ENCODE measurements around the gene GRIP2.
A peak's percentile ranks its signal among the peaks of the same experiment; 100 is the strongest.

GRIP2 gene

DNA sequence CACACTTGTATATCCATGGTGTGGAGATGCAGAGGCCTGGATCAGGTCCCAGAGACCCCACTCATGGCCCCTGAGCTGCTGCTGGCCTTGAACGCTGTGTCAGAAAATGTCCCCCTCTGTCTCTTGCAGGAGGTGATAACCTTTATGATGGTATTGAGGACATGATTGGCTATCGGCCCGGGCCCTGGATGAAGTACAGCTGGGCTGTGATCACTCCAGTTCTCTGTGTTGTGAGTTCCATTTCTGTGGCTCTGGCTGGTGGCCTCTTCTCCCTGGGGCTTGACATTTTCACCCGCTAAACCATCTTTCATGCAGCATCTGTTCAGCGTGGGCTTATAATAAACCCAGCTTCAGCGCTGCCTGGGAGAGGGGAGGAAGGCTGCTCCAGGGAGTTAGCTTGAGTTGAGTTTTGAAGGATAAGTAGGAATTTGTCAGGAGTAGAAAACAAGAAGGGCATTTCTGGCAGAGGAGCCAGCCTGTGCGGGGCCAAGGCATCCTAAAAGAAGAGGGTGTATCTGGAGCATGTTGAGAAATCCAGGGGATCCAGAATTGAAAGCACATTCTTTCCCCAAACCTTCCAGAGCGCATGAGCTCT, 61.1 kb downstream of the GRIP2 start:
- DNase-seq = no peak
- in situ Hi-C loops (cut with MboI; ENCODE audit: low pct_unique_long_range_greater_than_20kb, low sequenced_read_pairs) = no loop called here

DNA sequence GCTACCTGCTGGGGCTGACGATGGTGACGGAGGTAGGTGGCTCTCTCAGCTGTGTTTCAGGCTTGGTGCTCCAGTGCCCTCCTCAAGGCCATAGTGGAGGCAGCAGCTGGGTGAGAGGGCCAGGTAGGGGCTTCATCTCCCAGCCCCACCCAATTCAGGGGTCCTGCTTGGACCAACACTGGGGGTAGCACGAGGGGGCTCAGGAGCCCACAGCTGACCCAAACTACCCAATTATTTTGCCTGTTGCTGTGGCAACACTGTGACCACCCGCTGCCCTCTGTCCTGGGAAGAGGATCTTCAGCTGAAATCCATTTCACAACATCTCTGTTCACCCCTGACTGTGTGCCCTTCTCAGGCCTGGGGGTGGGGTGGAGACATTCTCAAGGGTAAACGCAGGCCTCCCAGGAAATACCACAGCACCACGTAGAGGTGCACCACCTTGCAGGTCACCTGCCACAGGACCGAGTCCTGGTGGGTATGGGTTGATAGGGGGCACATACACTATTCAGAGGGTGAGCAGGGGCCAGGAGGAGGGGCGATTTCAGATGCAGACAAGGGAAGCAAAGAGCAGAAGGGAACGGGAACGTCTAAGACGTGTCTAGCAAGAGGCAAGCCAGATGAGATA, 62.7 kb downstream of the GRIP2 start:
- in situ Hi-C loops (cut with MboI; ENCODE audit: low pct_unique_long_range_greater_than_20kb, low sequenced_read_pairs) = no loop called here
- DNase-seq = no peak

GRCh38 chr3:14476583-14477265, 63.4 kb downstream of the GRIP2 start:
- in situ Hi-C loops (cut with MboI; ENCODE audit: low pct_unique_long_range_greater_than_20kb, low sequenced_read_pairs) = no loop called here
- DNase-seq = no peak

GRCh38 chr3:14475621-14476020, 64.5 kb downstream of the GRIP2 start:
- in situ Hi-C loops (cut with MboI; ENCODE audit: low pct_unique_long_range_greater_than_20kb, low sequenced_read_pairs) = no loop called here
- DNase-seq = no peak

- no peak for DNase-seq
- in situ Hi-C loops (cut with MboI; ENCODE audit: low pct_unique_long_range_greater_than_20kb, low sequenced_read_pairs) = no loop called here
These were observed 65.6 kb downstream of the GRIP2 start for GRCh38 chr3:14474363-14475081.

GRCh38 chr3:14473411-14473891, 66.7 kb downstream of the GRIP2 start:
- in situ Hi-C loops (cut with MboI; ENCODE audit: low pct_unique_long_range_greater_than_20kb, low sequenced_read_pairs) = no loop called here
- no peak for DNase-seq

GRCh38 chr3:14472471-14473351, 67.4 kb downstream of the GRIP2 start:
- no peak for DNase-seq
- in situ Hi-C loops (cut with MboI; ENCODE audit: low pct_unique_long_range_greater_than_20kb, low sequenced_read_pairs) = no loop called here

- in situ Hi-C loops (cut with MboI; ENCODE audit: low pct_unique_long_range_greater_than_20kb, low sequenced_read_pairs) = no loop called here
- no peak for DNase-seq
These were observed 68.5 kb downstream of the GRIP2 start for GRCh38 chr3:14471690-14472089.

DNA sequence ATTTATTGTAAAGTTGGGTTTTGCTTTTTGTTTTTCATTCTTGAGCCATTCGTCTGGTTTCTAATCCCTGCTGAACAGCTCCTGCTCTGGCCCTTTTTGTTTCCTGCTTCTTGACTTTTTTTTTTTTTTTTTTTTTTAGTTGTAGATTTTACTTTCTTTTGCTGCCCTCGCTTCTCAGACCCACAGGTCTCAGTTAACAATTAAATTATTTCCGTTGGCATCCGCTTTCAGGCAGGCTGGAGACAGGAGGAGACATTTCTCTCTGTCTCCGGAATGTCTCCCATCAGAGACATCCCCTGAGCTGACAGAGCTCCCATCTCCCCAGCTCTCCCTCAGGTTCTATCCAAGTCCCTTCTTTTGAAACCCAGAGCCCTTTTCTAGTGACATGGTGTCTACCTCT, 69.1 kb downstream of the GRIP2 start:
- in situ Hi-C loops (cut with MboI; ENCODE audit: low pct_unique_long_range_greater_than_20kb, low sequenced_read_pairs) = no loop called here
- DNase-seq = no peak

DNA sequence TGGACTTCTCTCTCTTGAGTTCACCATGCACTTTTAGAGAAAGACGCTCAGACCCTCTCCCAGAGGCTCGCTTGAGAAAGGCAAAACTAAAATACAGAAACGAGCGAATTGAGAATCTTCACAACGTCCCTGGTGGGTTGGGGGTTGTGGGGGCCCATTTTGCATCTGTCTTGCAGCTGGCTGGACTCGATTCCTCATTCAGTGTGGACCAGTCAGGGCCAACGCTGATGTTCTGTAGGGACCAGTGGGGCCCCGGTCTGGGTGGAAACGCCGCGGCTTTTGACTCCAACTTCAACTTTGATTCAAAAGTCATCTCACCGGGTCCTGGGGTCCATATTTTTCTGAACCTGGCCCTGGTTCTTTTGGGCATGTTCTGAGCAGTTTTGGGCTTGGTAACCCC, 69.7 kb downstream of the GRIP2 start:
- no peak for DNase-seq
- in situ Hi-C loops (cut with MboI; ENCODE audit: low pct_unique_long_range_greater_than_20kb, low sequenced_read_pairs) = no loop called here

GRCh38 chr3:14468621-14468981, 71.5 kb downstream of the GRIP2 start:
- DNase-seq = no peak
- in situ Hi-C loops (cut with MboI; ENCODE audit: low pct_unique_long_range_greater_than_20kb, low sequenced_read_pairs) = loop anchor here (10.0 kb wide), 1 partner anchor 204 kb away; no protein-coding TSS in a partner anchor

- peak; percentile 46 for DNase-seq
These were observed 72.1 kb downstream of the GRIP2 start for GRCh38 chr3:14467814-14468620.

DNA sequence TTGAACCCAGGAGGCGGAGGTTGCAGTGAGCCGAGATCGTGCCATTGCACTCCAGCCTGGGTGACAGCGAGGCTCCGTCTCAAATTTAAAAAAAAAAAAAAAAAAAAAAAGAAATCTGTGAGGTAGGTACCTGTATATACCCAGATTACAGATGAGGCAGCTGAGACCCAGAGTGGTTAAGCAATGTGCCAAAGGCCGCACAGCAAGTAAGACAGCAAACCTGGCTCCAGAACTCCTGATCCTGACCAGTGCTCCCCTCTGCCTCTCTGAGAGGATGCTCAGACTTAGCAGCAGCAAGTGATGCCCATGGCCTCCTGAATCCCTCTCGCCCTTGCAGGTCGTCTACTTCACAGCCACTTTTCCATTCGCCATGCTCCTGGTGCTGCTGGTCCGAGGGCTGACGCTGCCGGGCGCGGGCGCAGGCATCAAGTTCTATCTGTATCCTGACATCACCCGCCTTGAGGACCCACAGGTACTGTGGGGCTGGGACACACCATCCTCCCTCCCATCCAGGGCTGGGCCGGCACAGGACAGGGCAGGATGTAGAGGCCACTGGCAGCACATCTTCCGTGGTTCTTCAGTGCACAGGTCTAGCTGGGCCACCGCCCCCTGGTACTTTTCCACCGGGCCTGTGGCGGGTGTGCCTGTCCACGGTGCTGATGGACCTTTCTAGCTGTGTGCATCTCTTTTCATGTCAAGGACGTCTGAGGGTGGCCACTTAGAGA, 73.8 kb downstream of the GRIP2 start:
- in situ Hi-C loops (cut with MboI; ENCODE audit: low pct_unique_long_range_greater_than_20kb, low sequenced_read_pairs) = loop anchor here (10.0 kb wide), 1 partner anchor 202 kb away; no protein-coding TSS in a partner anchor
- DNase-seq = no peak

More at GRCh38 chr3:14467814-14468620, 72.1 kb downstream of the GRIP2 start:
- in situ Hi-C loops (cut with MboI; ENCODE audit: low pct_unique_long_range_greater_than_20kb, low sequenced_read_pairs) = loop anchor here (10.0 kb wide), 1 partner anchor 203 kb away; no protein-coding TSS in a partner anchor

GRCh38 chr3:14465425-14465824, 74.7 kb downstream of the GRIP2 start:
- DNase-seq = no peak
- in situ Hi-C loops (cut with MboI; ENCODE audit: low pct_unique_long_range_greater_than_20kb, low sequenced_read_pairs) = loop anchor here (10.0 kb wide), 1 partner anchor 201 kb away; no protein-coding TSS in a partner anchor

DNA sequence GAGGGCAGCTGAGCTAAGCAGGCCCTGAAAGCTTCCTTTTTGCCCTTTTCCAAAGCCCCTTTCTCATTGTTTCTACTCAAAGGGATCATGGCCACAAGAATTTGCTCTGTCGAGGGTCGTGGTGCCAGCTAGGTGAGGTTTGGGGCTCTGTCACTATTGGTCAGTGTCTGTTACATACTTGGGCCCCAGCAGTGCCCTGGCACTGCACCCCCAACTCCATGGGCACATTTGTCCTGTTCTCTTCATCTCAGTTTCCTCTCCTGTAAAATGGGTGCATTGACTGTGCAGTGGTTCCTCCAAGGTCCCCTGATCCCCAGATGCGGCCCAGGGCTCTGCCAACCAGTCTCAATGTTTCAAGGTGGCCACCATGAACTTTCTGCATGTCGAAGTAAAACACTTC, 75.6 kb downstream of the GRIP2 start:
- in situ Hi-C loops (cut with MboI; ENCODE audit: low pct_unique_long_range_greater_than_20kb, low sequenced_read_pairs) = loop anchor here (10.0 kb wide), 1 partner anchor 200 kb away; no protein-coding TSS in a partner anchor
- DNase-seq = no peak

DNA sequence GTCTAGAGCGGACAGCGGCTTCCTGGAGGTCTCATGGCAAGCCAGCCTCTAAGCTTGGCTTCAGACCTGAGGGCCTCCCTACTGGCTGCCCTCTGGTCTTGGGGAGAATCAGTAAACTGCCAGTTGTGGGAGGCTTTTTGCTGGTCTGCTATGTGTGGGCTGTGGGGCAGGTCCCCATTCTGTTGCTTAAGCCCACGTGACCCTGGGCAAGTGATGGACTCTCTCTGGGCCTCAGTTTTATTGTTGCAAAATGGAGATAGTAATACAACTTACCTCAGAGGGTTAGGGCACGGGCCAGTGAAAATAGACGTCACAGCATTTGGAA, 76.0 kb downstream of the GRIP2 start:
- in situ Hi-C loops (cut with MboI; ENCODE audit: low pct_unique_long_range_greater_than_20kb, low sequenced_read_pairs) = loop anchor here (10.0 kb wide), 1 partner anchor 199 kb away; no protein-coding TSS in a partner anchor

More for the DNA sequence above, 76.0 kb downstream of the GRIP2 start:
- no peak for DNase-seq

Measured in KBM-7 (cell line).